ENCODE measurements around the gene KIF3A. TPM values are rescaled to one million over a fixed set of nuclear protein-coding genes. Genes with fewer than 3 reads are reported as not detected.

The KIF3A gene
- polyA plus RNA-seq, 1 of the 3 experiments (the other 2 are of a cell fraction) = 5.1 TPM

- Histone ChIP-seq H3K27me3 (ENCODE audit: insufficient read depth) (no peaks in the 10 kb centered on the region), H4K20me1 (ENCODE audit: insufficient read depth) (no peaks in the 10 kb centered on the region), H3K4me2 (no peak overlapping the region), H2AFZ (ENCODE audit: low read depth) (no peak overlapping the region), H3K9me3 (no peaks in the 10 kb centered on the region), H3K36me3 (replicated peaks in 1 of 2; ENCODE audit: control insufficient read depth in 1 of 2, insufficient read depth in 2 of 2, low read length in 1 of 2) (no peaks in the 10 kb centered on the region), H3K79me2 (ENCODE audit: insufficient read depth) (no peaks in the 10 kb centered on the region), H3K9me2 (no peaks in the 10 kb centered on the region), H3F3A (replicated peaks; ENCODE audit: insufficient read depth) (peaks cover 10% of the 10 kb centered on the region), H3K4me3 (ENCODE audit: low read depth in 2 of 2, low read length in 1 of 2) (no peak overlapping the region), H3K9ac (no peak overlapping the region), H3K27ac (ENCODE audit: low read depth in 2 of 2, low read length in 1 of 2) (no peak overlapping the region), H3K4me1 (ENCODE audit: control insufficient read depth in 1 of 2, insufficient read depth in 2 of 2, low read depth in 1 of 2, low read length in 1 of 2) (peaks cover 3 to 10% of the 10 kb centered on the region in 2 experiments; a peak in 3 of 4 replicates)
- ChIA-PET POLR2A (no interaction called here), CTCF (interaction anchor here (0.7 to 0.8 kb wide), 2 partner anchors 12 to 144 kb away, joined by 3 read pairs; no protein-coding TSS in a partner anchor)
- 92% methylated on average over 3 of the region's 3 CpGs for WGBS (ENCODE audit: low lambda C conversion rate)
- no peak for DNase-seq
- TF ChIP-seq SMC3 (IDR thresholded peaks at IDR 0.05; ENCODE audit: low read depth, low read length) (no peak), SIN3A (IDR thresholded peaks at IDR 0.05; ENCODE audit: borderline replicate concordance, low read depth, low read length) (no peak), TCF12 (IDR thresholded peaks at IDR 0.05) (no peak), FOXJ3 (CRISPR knock-in tag; IDR thresholded peaks at IDR 0.05) (no peak), EP300 (IDR thresholded peaks at IDR 0.05; ENCODE audit: borderline replicate concordance in 1 of 2, low read depth in 1 of 2, low read length in 1 of 2) (no peak)
- TF ChIP-seq, protein P1, sequence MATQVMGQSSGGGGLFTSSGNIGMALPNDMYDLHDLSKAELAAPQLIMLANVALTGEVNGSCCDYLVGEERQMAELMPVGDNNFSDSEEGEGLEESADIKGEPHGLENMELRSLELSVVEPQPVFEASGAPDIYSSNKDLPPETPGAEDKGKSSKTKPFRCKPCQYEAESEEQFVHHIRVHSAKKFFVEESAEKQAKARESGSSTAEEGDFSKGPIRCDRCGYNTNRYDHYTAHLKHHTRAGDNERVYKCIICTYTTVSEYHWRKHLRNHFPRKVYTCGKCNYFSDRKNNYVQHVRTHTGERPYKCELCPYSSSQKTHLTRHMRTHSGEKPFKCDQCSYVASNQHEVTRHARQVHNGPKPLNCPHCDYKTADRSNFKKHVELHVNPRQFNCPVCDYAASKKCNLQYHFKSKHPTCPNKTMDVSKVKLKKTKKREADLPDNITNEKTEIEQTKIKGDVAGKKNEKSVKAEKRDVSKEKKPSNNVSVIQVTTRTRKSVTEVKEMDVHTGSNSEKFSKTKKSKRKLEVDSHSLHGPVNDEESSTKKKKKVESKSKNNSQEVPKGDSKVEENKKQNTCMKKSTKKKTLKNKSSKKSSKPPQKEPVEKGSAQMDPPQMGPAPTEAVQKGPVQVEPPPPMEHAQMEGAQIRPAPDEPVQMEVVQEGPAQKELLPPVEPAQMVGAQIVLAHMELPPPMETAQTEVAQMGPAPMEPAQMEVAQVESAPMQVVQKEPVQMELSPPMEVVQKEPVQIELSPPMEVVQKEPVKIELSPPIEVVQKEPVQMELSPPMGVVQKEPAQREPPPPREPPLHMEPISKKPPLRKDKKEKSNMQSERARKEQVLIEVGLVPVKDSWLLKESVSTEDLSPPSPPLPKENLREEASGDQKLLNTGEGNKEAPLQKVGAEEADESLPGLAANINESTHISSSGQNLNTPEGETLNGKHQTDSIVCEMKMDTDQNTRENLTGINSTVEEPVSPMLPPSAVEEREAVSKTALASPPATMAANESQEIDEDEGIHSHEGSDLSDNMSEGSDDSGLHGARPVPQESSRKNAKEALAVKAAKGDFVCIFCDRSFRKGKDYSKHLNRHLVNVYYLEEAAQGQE (IDR thresholded peaks at IDR 0.05; ENCODE audit: low read depth, low read length) = no peak
- TF ChIP-seq, protein P2, sequence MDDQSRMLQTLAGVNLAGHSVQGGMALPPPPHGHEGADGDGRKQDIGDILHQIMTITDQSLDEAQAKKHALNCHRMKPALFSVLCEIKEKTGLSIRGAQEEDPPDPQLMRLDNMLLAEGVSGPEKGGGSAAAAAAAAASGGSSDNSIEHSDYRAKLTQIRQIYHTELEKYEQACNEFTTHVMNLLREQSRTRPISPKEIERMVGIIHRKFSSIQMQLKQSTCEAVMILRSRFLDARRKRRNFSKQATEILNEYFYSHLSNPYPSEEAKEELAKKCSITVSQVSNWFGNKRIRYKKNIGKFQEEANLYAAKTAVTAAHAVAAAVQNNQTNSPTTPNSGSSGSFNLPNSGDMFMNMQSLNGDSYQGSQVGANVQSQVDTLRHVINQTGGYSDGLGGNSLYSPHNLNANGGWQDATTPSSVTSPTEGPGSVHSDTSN (IDR thresholded peaks at IDR 0.05) = no peak
- TF ChIP-seq, protein P3, sequence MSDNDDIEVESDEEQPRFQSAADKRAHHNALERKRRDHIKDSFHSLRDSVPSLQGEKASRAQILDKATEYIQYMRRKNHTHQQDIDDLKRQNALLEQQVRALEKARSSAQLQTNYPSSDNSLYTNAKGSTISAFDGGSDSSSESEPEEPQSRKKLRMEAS (IDR thresholded peaks at IDR 0.05; ENCODE audit: low read depth) = no peak
Observed at GRCh38 chr5:132671000-132671399, 66.3 kb downstream of the KIF3A start.

GRCh38 chr5:132669966-132670882 is 67.1 kb downstream of the KIF3A start:
- CTCF ChIA-PET = interaction anchor here (0.7 to 0.8 kb wide), 2 partner anchors 11 to 18 kb away, joined by 3 read pairs; no protein-coding TSS in a partner anchor
- Histone ChIP-seq H3K9me3 (no peaks in the 10 kb centered on the region), H3K4me1 (ENCODE audit: control insufficient read depth in 1 of 2, insufficient read depth in 2 of 2, low read depth in 1 of 2, low read length in 1 of 2) (peaks cover 3 to 7% of the 10 kb centered on the region in 2 experiments; a peak in 3 of 4 replicates), H3K36me3 (replicated peaks in 1 of 2; ENCODE audit: control insufficient read depth in 1 of 2, insufficient read depth in 2 of 2, low read length in 1 of 2) (no peaks in the 10 kb centered on the region), H2AFZ (ENCODE audit: low read depth) (no peak overlapping the region), H3F3A (replicated peaks; ENCODE audit: insufficient read depth) (peaks cover 9% of the 10 kb centered on the region), H3K27me3 (ENCODE audit: insufficient read depth) (no peaks in the 10 kb centered on the region), H4K20me1 (ENCODE audit: insufficient read depth) (no peaks in the 10 kb centered on the region), H3K79me2 (ENCODE audit: insufficient read depth) (no peaks in the 10 kb centered on the region), H3K4me2 (no peak overlapping the region), H3K9ac (no peak overlapping the region), H3K27ac (ENCODE audit: low read depth in 2 of 2, low read length in 1 of 2) (no peak overlapping the region), H3K9me2 (no peaks in the 10 kb centered on the region), H3K4me3 (ENCODE audit: low read depth in 2 of 2, low read length in 1 of 2) (no peak overlapping the region)
- WGBS (ENCODE audit: low lambda C conversion rate) = 83% methylated on average over 15 of the region's 16 CpGs
- no peak for DNase-seq
- POLR2A ChIA-PET = no interaction called here
- TF ChIP-seq FOSL2 (IDR thresholded peaks at IDR 0.05; ENCODE audit: borderline replicate concordance, low read depth) (no peak), SMC3 (IDR thresholded peaks at IDR 0.05; ENCODE audit: low read depth, low read length) (no peak), RCOR1 (IDR thresholded peaks at IDR 0.05; ENCODE audit: low read length) (no peak), TCF12 (IDR thresholded peaks at IDR 0.05) (no peak), USF2 (IDR thresholded peaks at IDR 0.05; ENCODE audit: borderline replicate concordance, low read depth, low read length) (no peak), RAD21 (IDR thresholded peaks at IDR 0.05; ENCODE audit: low read length) (no peak), NRF1 (IDR thresholded peaks at IDR 0.05; ENCODE audit: low read depth, low read length) (no peak), CHD2 (IDR thresholded peaks at IDR 0.05; ENCODE audit: low read length, partially characterized antibody) (no peak), NFIC (IDR thresholded peaks at IDR 0.05; ENCODE audit: borderline replicate concordance) (no peak)
- TF ChIP-seq, protein P3 (IDR thresholded peaks at IDR 0.05; ENCODE audit: low read depth) = no peak
- TF ChIP-seq, protein P4, sequence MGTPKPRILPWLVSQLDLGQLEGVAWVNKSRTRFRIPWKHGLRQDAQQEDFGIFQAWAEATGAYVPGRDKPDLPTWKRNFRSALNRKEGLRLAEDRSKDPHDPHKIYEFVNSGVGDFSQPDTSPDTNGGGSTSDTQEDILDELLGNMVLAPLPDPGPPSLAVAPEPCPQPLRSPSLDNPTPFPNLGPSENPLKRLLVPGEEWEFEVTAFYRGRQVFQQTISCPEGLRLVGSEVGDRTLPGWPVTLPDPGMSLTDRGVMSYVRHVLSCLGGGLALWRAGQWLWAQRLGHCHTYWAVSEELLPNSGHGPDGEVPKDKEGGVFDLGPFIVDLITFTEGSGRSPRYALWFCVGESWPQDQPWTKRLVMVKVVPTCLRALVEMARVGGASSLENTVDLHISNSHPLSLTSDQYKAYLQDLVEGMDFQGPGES (IDR thresholded peaks at IDR 0.05; ENCODE audit: low read depth, low read length) = no peak
- TF ChIP-seq, protein P5, sequence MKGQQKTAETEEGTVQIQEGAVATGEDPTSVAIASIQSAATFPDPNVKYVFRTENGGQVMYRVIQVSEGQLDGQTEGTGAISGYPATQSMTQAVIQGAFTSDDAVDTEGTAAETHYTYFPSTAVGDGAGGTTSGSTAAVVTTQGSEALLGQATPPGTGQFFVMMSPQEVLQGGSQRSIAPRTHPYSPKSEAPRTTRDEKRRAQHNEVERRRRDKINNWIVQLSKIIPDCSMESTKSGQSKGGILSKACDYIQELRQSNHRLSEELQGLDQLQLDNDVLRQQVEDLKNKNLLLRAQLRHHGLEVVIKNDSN (IDR thresholded peaks at IDR 0.05; ENCODE audit: borderline replicate concordance, low read depth) = no peak

Data from SK-N-SH (cell line).